ENCODE data around the gene GRHL1. TPM values are rescaled to one million over a fixed set of nuclear protein-coding genes. Genes with fewer than 3 reads are reported as not detected.

The GRHL1 gene
- total and polyA plus RNA-seq, 2 donors (not counting 3 experiments of a cell fraction or from before 2014, with no cell fraction given): 0.37 to 1.1 TPM

GRCh38 chr2:9941196-9941995 lies 10.1 kb upstream of the GRHL1 start:
- TF ChIP-seq EZH2 (IDR thresholded peaks at IDR 0.05; ENCODE audit: borderline replicate concordance, low read depth, low read length, severe bottlenecking) (no peak), JUN (IDR thresholded peaks at IDR 0.05; ENCODE audit: borderline replicate concordance, insufficient read depth, insufficient read length, low read depth) (no peak), POLR2AphosphoS5 (IDR thresholded peaks at IDR 0.05; ENCODE audit: insufficient read depth, low read depth, low read length) (no peak), GATA2 (IDR thresholded peaks at IDR 0.05; ENCODE audit: insufficient read depth, insufficient read length, low read depth, low read length) (no peak), MAX (IDR thresholded peaks at IDR 0.05; ENCODE audit: insufficient read depth, insufficient read length) (no peak)
- no TSS peak for BruUV-seq (replicated peaks)
- Histone ChIP-seq H3K9me1 (replicated peaks; ENCODE audit: control insufficient read depth, extremely low read depth, insufficient read depth, low read length) (no peaks in the 10 kb centered on the region), H3K9ac (replicated peaks; ENCODE audit: extremely low read depth, insufficient read depth, low read length) (no peak overlapping the region), H4K20me1 (replicated peaks; ENCODE audit: control insufficient read depth, extremely low read depth, insufficient read depth, low read length) (no peaks in the 10 kb centered on the region), H3K4me3 (replicated peaks in 1 of 3; ENCODE audit: insufficient read depth in 1 of 3, low read depth in 1 of 3, low read length in 3 of 3) (no peak overlapping the region), H3K79me2 (ENCODE audit: control insufficient read depth, insufficient read depth, low read length) (no peaks in the 10 kb centered on the region), H3K27me3 (ENCODE audit: control insufficient read depth in 2 of 2, insufficient read depth in 2 of 2, low read length in 2 of 2) (peaks cover 11 to 14% of the 10 kb centered on the region in 2 experiments), H2AFZ (ENCODE audit: low read depth, low read length) (no peak overlapping the region), H3K9me3 (replicated peaks; ENCODE audit: control insufficient read depth, insufficient read depth, low read length) (no peaks in the 10 kb centered on the region), H3K4me1 (ENCODE audit: control insufficient read depth, extremely low read depth, insufficient read depth, low read length) (no peaks in the 10 kb centered on the region), H3K36me3 (ENCODE audit: control insufficient read depth in 2 of 2, extremely low read depth in 1 of 2, insufficient read depth in 2 of 2, low read length in 2 of 2) (no peaks in the 10 kb centered on the region), H3K4me2 (ENCODE audit: insufficient read depth, low read length) (no peak overlapping the region), H3K27ac (ENCODE audit: insufficient read depth, low read depth, low read length) (no peak overlapping the region)
- dilution Hi-C loops (cut with MboI; ENCODE audit: extremely low pct_ligation_motif_present, low sequenced_read_pairs) (no loop called here), intact Hi-C loops (cut with micrococcal nuclease) (no loop called here)
- ChIA-PET CTCF (interaction anchor here (1.0 to 1.7 kb wide), 5 partner anchors 27 to 156 kb away, joined by 3 to 5 read pairs (median 4); no protein-coding TSS in a partner anchor), POLR2A (no interaction called here)
- DNase-seq (ENCODE audit: low read depth, low spot score) (no peak), FAIRE-seq (no peak)

GRCh38 chr2:9941996-9942390 lies 9.5 kb upstream of the GRHL1 start:
- FAIRE-seq (no peak), DNase-seq (ENCODE audit: low read depth, low spot score) (no peak)
- Histone ChIP-seq H3K4me2 (ENCODE audit: insufficient read depth, low read length) (no peak overlapping the region), H3K79me2 (ENCODE audit: control insufficient read depth, insufficient read depth, low read length) (no peaks in the 10 kb centered on the region), H3K27me3 (ENCODE audit: control insufficient read depth in 2 of 2, insufficient read depth in 2 of 2, low read length in 2 of 2) (peaks cover 11 to 14% of the 10 kb centered on the region in 2 experiments), H3K27ac (ENCODE audit: insufficient read depth, low read depth, low read length) (no peak overlapping the region), H3K36me3 (ENCODE audit: control insufficient read depth in 2 of 2, extremely low read depth in 1 of 2, insufficient read depth in 2 of 2, low read length in 2 of 2) (no peaks in the 10 kb centered on the region), H3K4me3 (replicated peaks in 1 of 3; ENCODE audit: insufficient read depth in 1 of 3, low read depth in 1 of 3, low read length in 3 of 3) (no peak overlapping the region), H4K20me1 (replicated peaks; ENCODE audit: control insufficient read depth, extremely low read depth, insufficient read depth, low read length) (no peaks in the 10 kb centered on the region), H3K4me1 (ENCODE audit: control insufficient read depth, extremely low read depth, insufficient read depth, low read length) (no peaks in the 10 kb centered on the region), H3K9ac (replicated peaks; ENCODE audit: extremely low read depth, insufficient read depth, low read length) (no peak overlapping the region), H2AFZ (ENCODE audit: low read depth, low read length) (no peak overlapping the region), H3K9me3 (replicated peaks; ENCODE audit: control insufficient read depth, insufficient read depth, low read length) (no peaks in the 10 kb centered on the region), H3K9me1 (replicated peaks; ENCODE audit: control insufficient read depth, extremely low read depth, insufficient read depth, low read length) (no peaks in the 10 kb centered on the region)
- BruUV-seq (replicated peaks): no TSS peak
- ChIA-PET POLR2A (no interaction called here), CTCF (interaction anchor here (1.0 to 1.7 kb wide), 5 partner anchors 9 to 155 kb away, joined by 3 to 5 read pairs (median 4); no protein-coding TSS in a partner anchor)
- dilution Hi-C loops (cut with MboI; ENCODE audit: extremely low pct_ligation_motif_present, low sequenced_read_pairs) (no loop called here), intact Hi-C loops (cut with micrococcal nuclease) (no loop called here)
- no peak for TF ChIP-seq MYC (IDR thresholded peaks at IDR 0.05; ENCODE audit: low read depth, low read length)
- TF ChIP-seq POLR2AphosphoS5 (IDR thresholded peaks at IDR 0.05; ENCODE audit: insufficient read depth, low read depth, low read length): no peak
- no peak for TF ChIP-seq FOS (IDR thresholded peaks at IDR 0.05; ENCODE audit: borderline replicate concordance, insufficient read depth, low read length)
- TF ChIP-seq EZH2 (IDR thresholded peaks at IDR 0.05; ENCODE audit: borderline replicate concordance, low read depth, low read length, severe bottlenecking): no peak
- no peak for TF ChIP-seq POLR2A (IDR thresholded peaks at IDR 0.05; ENCODE audit: low read depth, low read length)
- TF ChIP-seq CTCF (IDR thresholded peaks at IDR 0.05; ENCODE audit: extremely low read depth in 1 of 2, insufficient read depth in 1 of 2, low read depth in 1 of 2, low read length in 2 of 2): no peak
- TF ChIP-seq JUN (IDR thresholded peaks at IDR 0.05; ENCODE audit: borderline replicate concordance, insufficient read depth, insufficient read length, low read depth): no peak

All from endothelial cell of umbilical vein (primary cell).